ENCODE results near the gene TPM2. TPM values are rescaled to one million over a fixed set of nuclear protein-coding genes. Genes with fewer than 3 reads are reported as not detected.

TPM2 gene
- total RNA-seq, 1 donor from 2014 or later: 19.6 TPM

Other genes starting within 250 kb of the TPM2 start
- gene RUSC2, start 199.8 kb downstream of the TPM2 start, total RNA-seq: 15.8 and 24.5 TPM in 2 replicates
- 8.7 and 11.6 TPM in 2 replicates for gene TESK1, start 84.7 kb downstream of the TPM2 start, total RNA-seq
- 0.14 TPM in 1 of 2 replicates, not detected in the other for gene CD72, start 71.5 kb downstream of the TPM2 start, total RNA-seq
- not detected in 2 replicates for gene SIT1, start 39.0 kb downstream of the TPM2 start, total RNA-seq
- gene RMRP, start 31.9 kb downstream of the TPM2 start, total RNA-seq: 9,128 and 10,291 TPM in 2 replicates
- gene CCDC107, start 31.6 kb downstream of the TPM2 start, total RNA-seq: 8.5 and 12.4 TPM in 2 replicates
- 0.34 and 3.1 TPM in 2 replicates for gene ARHGEF39, start 24.7 kb downstream of the TPM2 start, total RNA-seq
- not detected in 2 replicates for gene CA9, start 16.0 kb downstream of the TPM2 start, total RNA-seq
- gene TLN1, start 42.3 kb upstream of the TPM2 start, total RNA-seq: 250 and 670 TPM in 2 replicates
- gene CREB3, start 42.7 kb upstream of the TPM2 start, total RNA-seq: 57.5 and 66.5 TPM in 2 replicates
- 95.2 and 121 TPM in 2 replicates for gene GBA2, start 59.3 kb upstream of the TPM2 start, total RNA-seq
- 10.6 and 20.7 TPM in 2 replicates for gene RGP1, start 59.4 kb upstream of the TPM2 start, total RNA-seq
- 42.5 and 66.8 TPM in 2 replicates for gene MSMP, start 64.4 kb upstream of the TPM2 start, total RNA-seq
- gene NPR2, start 101.7 kb upstream of the TPM2 start, total RNA-seq: 2.7 and 10.8 TPM in 2 replicates
- 0.19 TPM in 1 of 2 replicates, not detected in the other for gene SPAG8, start 122.3 kb upstream of the TPM2 start, total RNA-seq
- 5.8 and 11.5 TPM in 2 replicates for gene HINT2, start 125.1 kb upstream of the TPM2 start, total RNA-seq
- not detected in 2 replicates for gene FAM221B, start 138.8 kb upstream of the TPM2 start, total RNA-seq
- gene TMEM8B, start 139.3 kb upstream of the TPM2 start, total RNA-seq: under 0.01 and 0.23 TPM in 2 replicates
- not detected in 2 replicates for gene OR13J1, start 180.5 kb upstream of the TPM2 start, total RNA-seq
- gene HRCT1, start 216.3 kb upstream of the TPM2 start, total RNA-seq: 0.93 and 2.6 TPM in 2 replicates
- gene SPAAR, start 219.6 kb upstream of the TPM2 start, total RNA-seq: 3.2 and 3.8 TPM in 2 replicates

All from dermis blood vessel endothelial cell (primary cell).